D721Med (cell line): Measurements from ENCODE around the gene ENOX1.
"Not testable (repeated sequence)": the region's sequence is repeated elsewhere in the genome, so short reads cannot be mapped to it uniquely, and the experiment has no call there.

ENCODE experiments used
- DNase-seq: peaks from one replicate; pipeline ENCODE4 v3.0.0; 2011; ENCODE audit warnings: low spot score; ENCODE audit not compliant: insufficient read length
- FAIRE-seq: peaks from 2 replicates; lab custom pipeline; 2011; peaks lifted over from hg19 to GRCh38; lab: Jason Lieb, UNC
- CTCF ChIP-seq: IDR thresholded peaks from 2 replicates; pipeline ENCODE4 v1.5.1; 2012; ENCODE audit warnings: mild to moderate bottlenecking, control low read depth; ENCODE audit not compliant: insufficient read depth; ENCODE audit errors: missing control alignments

The ENOX1 gene

GRCh38 chr13:43185226-43185625 lies 601.5 kb downstream of the ENOX1 start:
- DNase-seq: no peak
- no peak for TF ChIP-seq CTCF
- FAIRE-seq: no peak

GRCh38 chr13:43180837-43181236 lies 605.9 kb downstream of the ENOX1 start:
- no peak for TF ChIP-seq CTCF
- FAIRE-seq (no peak), DNase-seq (no peak)

- FAIRE-seq (no peak), DNase-seq (no peak)
- no peak for TF ChIP-seq CTCF
Observed at GRCh38 chr13:43180036-43180660, 606.6 kb downstream of the ENOX1 start.

- no peak for TF ChIP-seq CTCF
- DNase-seq: no peak
- FAIRE-seq: no peak
Observed at GRCh38 chr13:43171489-43171888, 615.3 kb downstream of the ENOX1 start.

- no peak for FAIRE-seq
- no peak for DNase-seq
- no peak for TF ChIP-seq CTCF
Observed at GRCh38 chr13:43170506-43170905, 616.3 kb downstream of the ENOX1 start.

GRCh38 chr13:43168434-43168833 lies 618.3 kb downstream of the ENOX1 start:
- FAIRE-seq, DNase-seq: not testable (repeated sequence)

GRCh38 chr13:43167731-43168130 lies 619.0 kb downstream of the ENOX1 start:
- no peak for DNase-seq
- FAIRE-seq: no peak
- no peak for TF ChIP-seq CTCF
